Astrocyte (in vitro differentiated cells and primary cell): Measurements from ENCODE around the gene UNC5C.

Experiments used
- EZH2 ChIP-seq: IDR thresholded peaks from 2 replicates; pipeline ENCODE4 v1.6.1; 2012; ENCODE audit warnings: mild to moderate bottlenecking, low read length, inconsistent platforms; ENCODE audit not compliant: insufficient read depth
- TF ChIP-seq, protein P1 (sequence below): IDR thresholded peaks from 2 replicates; pipeline ENCODE4 v1.5.1; 2011; ENCODE audit warnings: low read depth, mild to moderate bottlenecking, inconsistent platforms, low read length, moderate library complexity; ENCODE audit not compliant: insufficient read depth

DNA sequence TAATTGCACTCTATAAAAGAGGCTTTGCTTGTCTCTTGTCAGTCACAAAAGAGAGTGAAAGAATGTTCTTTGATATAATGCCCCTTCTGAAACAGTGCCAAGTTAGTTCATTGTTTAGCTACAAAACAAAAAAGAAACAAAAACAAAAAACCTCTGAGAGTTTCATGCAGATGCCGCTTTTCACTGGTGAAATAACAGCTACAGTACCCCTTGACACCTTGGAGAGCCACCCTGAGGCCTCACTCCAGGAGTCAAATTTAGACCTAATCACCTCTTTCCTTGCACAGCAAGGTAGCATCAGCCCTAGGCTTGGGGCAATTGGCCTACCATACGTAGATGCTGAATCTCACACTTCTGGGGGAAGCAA is 185.2 kb downstream of the UNC5C start:
- TF ChIP-seq, protein P1, sequence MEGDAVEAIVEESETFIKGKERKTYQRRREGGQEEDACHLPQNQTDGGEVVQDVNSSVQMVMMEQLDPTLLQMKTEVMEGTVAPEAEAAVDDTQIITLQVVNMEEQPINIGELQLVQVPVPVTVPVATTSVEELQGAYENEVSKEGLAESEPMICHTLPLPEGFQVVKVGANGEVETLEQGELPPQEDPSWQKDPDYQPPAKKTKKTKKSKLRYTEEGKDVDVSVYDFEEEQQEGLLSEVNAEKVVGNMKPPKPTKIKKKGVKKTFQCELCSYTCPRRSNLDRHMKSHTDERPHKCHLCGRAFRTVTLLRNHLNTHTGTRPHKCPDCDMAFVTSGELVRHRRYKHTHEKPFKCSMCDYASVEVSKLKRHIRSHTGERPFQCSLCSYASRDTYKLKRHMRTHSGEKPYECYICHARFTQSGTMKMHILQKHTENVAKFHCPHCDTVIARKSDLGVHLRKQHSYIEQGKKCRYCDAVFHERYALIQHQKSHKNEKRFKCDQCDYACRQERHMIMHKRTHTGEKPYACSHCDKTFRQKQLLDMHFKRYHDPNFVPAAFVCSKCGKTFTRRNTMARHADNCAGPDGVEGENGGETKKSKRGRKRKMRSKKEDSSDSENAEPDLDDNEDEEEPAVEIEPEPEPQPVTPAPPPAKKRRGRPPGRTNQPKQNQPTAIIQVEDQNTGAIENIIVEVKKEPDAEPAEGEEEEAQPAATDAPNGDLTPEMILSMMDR: no peak
- no peak for TF ChIP-seq EZH2
